ENCODE results near the gene PUM2. TPM values are rescaled to one million over a fixed set of nuclear protein-coding genes. Genes with fewer than 3 reads are reported as not detected.

The PUM2 gene
- total and polyA plus RNA-seq, 5 donors from 2014 or later = 15.1 to 131 (median 19.5) TPM

GRCh38 chr2:20221555-20221973, 129.1 kb downstream of the PUM2 start:
- Histone ChIP-seq H3K4me1 (ENCODE audit: control insufficient read depth, insufficient read depth, low read length, poor library complexity, severe bottlenecking) (peaks cover 18% of the 10 kb centered on the region), H3K36me3 (ENCODE audit: control insufficient read depth, insufficient read depth, low read length) (no peaks in the 10 kb centered on the region), H3K9me3 (ENCODE audit: control insufficient read depth in 2 of 2, low read length in 2 of 2) (no peaks in the 10 kb centered on the region), H3K27me3 (ENCODE audit: control insufficient read depth, insufficient read depth, low read length) (peaks cover 17% of the 10 kb centered on the region), H3K4me3 (ENCODE audit: low read depth, low read length) (no peak overlapping the region), H3K27ac (ENCODE audit: insufficient read depth, low read length, poor library complexity, severe bottlenecking) (no peak overlapping the region)
- peaks cover 0 to 11% (median 4%) of the 10 kb centered on the region in 4 donors for H3K4me1 Mint-ChIP-seq
- H3K36me3 Mint-ChIP-seq = no peaks in the 10 kb centered on the region
- ATAC-seq (ENCODE audit: low read depth in 2 of 2) = no peak
- peaks cover 50% of the 10 kb centered on the region for H3K27me3 Mint-ChIP-seq
- DNase-seq = no peak
- H3K4me3 Mint-ChIP-seq = peak overlapping the region in 1 of 4 donors; percentile 33
- no peak overlapping the region for H3K27ac Mint-ChIP-seq
- peaks cover 0 to 5% (median 0%) of the 10 kb centered on the region in 7 donors for H3K9me3 Mint-ChIP-seq

GRCh38 chr2:20220806-20221554, 129.7 kb downstream of the PUM2 start:
- Histone ChIP-seq H3K4me3 (ENCODE audit: low read depth, low read length) (no peak overlapping the region), H3K36me3 (ENCODE audit: control insufficient read depth, insufficient read depth, low read length) (no peaks in the 10 kb centered on the region), H3K27ac (ENCODE audit: insufficient read depth, low read length, poor library complexity, severe bottlenecking) (no peak overlapping the region), H3K9me3 (ENCODE audit: control insufficient read depth in 2 of 2, low read length in 2 of 2) (no peaks in the 10 kb centered on the region), H3K4me1 (ENCODE audit: control insufficient read depth, insufficient read depth, low read length, poor library complexity, severe bottlenecking) (peaks cover 18% of the 10 kb centered on the region), H3K27me3 (ENCODE audit: control insufficient read depth, insufficient read depth, low read length) (peaks cover 17% of the 10 kb centered on the region)
- ATAC-seq (ENCODE audit: low read depth in 2 of 2) (no peak), DNase-seq (no peak)
- peaks cover 0 to 5% (median 0%) of the 10 kb centered on the region in 7 donors for H3K9me3 Mint-ChIP-seq
- peaks cover 0 to 8% (median 4%) of the 10 kb centered on the region in 4 donors for H3K4me1 Mint-ChIP-seq
- no peaks in the 10 kb centered on the region for H3K36me3 Mint-ChIP-seq
- H3K27ac Mint-ChIP-seq = no peak overlapping the region
- H3K27me3 Mint-ChIP-seq = peaks cover 44% of the 10 kb centered on the region
- peak overlapping the region in 1 of 4 donors; percentile 47 for H3K4me3 Mint-ChIP-seq

- Mint-ChIP-seq H3K9me3 (peaks cover 0 to 3% (median 0%) of the 10 kb centered on the region in 7 donors), H3K4me3 (no peak overlapping the region)
Observed at GRCh38 chr2:20219763-20220380, 130.8 kb downstream of the PUM2 start.

GRCh38 chr2:20218331-20219320, 132.0 kb downstream of the PUM2 start:
- H3K36me3 ChIP-seq (ENCODE audit: control insufficient read depth, insufficient read depth, low read length) = no peaks in the 10 kb centered on the region
- H3K4me3 ChIP-seq (ENCODE audit: low read depth, low read length) = no peak overlapping the region
- Mint-ChIP-seq H3K4me1 (peaks cover 0 to 8% (median 2%) of the 10 kb centered on the region in 4 donors), H3K27me3 (peaks cover 42% of the 10 kb centered on the region), H3K4me3 (no peak overlapping the region), H3K27ac (peak overlapping the region in 2 of 3 donors; percentile 1 to 23), H3K36me3 (no peaks in the 10 kb centered on the region), H3K9me3 (peaks cover 0 to 3% (median 0%) of the 10 kb centered on the region in 7 donors)
- no peaks in the 10 kb centered on the region for H3K9me3 ChIP-seq (ENCODE audit: control insufficient read depth in 2 of 2, low read length in 2 of 2)
- DNase-seq = no peak
- ATAC-seq (ENCODE audit: low read depth in 2 of 2) = no peak
- H3K4me1 ChIP-seq (ENCODE audit: control insufficient read depth, insufficient read depth, low read length, poor library complexity, severe bottlenecking) = peaks cover 5% of the 10 kb centered on the region
- H3K27me3 ChIP-seq (ENCODE audit: control insufficient read depth, insufficient read depth, low read length) = peaks cover 17% of the 10 kb centered on the region
- H3K27ac ChIP-seq (ENCODE audit: insufficient read depth, low read length, poor library complexity, severe bottlenecking) = no peak overlapping the region

More at GRCh38 chr2:20219763-20220380, 130.8 kb downstream of the PUM2 start:
- no peak overlapping the region for H3K4me3 ChIP-seq (ENCODE audit: low read depth, low read length)
- no peaks in the 10 kb centered on the region for H3K9me3 ChIP-seq (ENCODE audit: control insufficient read depth in 2 of 2, low read length in 2 of 2)
- peaks cover 38% of the 10 kb centered on the region for H3K27me3 Mint-ChIP-seq
- DNase-seq = no peak
- no peaks in the 10 kb centered on the region for H3K36me3 ChIP-seq (ENCODE audit: control insufficient read depth, insufficient read depth, low read length)
- no peaks in the 10 kb centered on the region for H3K36me3 Mint-ChIP-seq
- H3K27ac Mint-ChIP-seq = no peak overlapping the region
- ATAC-seq (ENCODE audit: low read depth in 2 of 2) = no peak
- H3K4me1 ChIP-seq (ENCODE audit: control insufficient read depth, insufficient read depth, low read length, poor library complexity, severe bottlenecking) = peaks cover 13% of the 10 kb centered on the region
- peaks cover 17% of the 10 kb centered on the region for H3K27me3 ChIP-seq (ENCODE audit: control insufficient read depth, insufficient read depth, low read length)
- H3K4me1 Mint-ChIP-seq = peaks cover 0 to 8% (median 2%) of the 10 kb centered on the region in 4 donors
- H3K27ac ChIP-seq (ENCODE audit: insufficient read depth, low read length, poor library complexity, severe bottlenecking) = no peak overlapping the region

- H3K4me3 ChIP-seq (ENCODE audit: low read depth, low read length) = no peak overlapping the region
- Mint-ChIP-seq H3K36me3 (no peaks in the 10 kb centered on the region), H3K4me3 (no peak overlapping the region), H3K9me3 (peaks cover 0 to 3% (median 0%) of the 10 kb centered on the region in 7 donors), H3K27ac (no peak overlapping the region), H3K27me3 (peaks cover 31% of the 10 kb centered on the region), H3K4me1 (peaks cover 0 to 3% (median 0%) of the 10 kb centered on the region in 4 donors)
- H3K27ac ChIP-seq (ENCODE audit: insufficient read depth, low read length, poor library complexity, severe bottlenecking) = no peak overlapping the region
- no peaks in the 10 kb centered on the region for H3K9me3 ChIP-seq (ENCODE audit: control insufficient read depth in 2 of 2, low read length in 2 of 2)
- no peak for ATAC-seq (ENCODE audit: low read depth in 2 of 2)
- DNase-seq = no peak
- no peaks in the 10 kb centered on the region for H3K36me3 ChIP-seq (ENCODE audit: control insufficient read depth, insufficient read depth, low read length)
- H3K4me1 ChIP-seq (ENCODE audit: control insufficient read depth, insufficient read depth, low read length, poor library complexity, severe bottlenecking) = no peaks in the 10 kb centered on the region
- peaks cover 12% of the 10 kb centered on the region for H3K27me3 ChIP-seq (ENCODE audit: control insufficient read depth, insufficient read depth, low read length)
Observed at GRCh38 chr2:20217041-20217970, 133.3 kb downstream of the PUM2 start.

DNA sequence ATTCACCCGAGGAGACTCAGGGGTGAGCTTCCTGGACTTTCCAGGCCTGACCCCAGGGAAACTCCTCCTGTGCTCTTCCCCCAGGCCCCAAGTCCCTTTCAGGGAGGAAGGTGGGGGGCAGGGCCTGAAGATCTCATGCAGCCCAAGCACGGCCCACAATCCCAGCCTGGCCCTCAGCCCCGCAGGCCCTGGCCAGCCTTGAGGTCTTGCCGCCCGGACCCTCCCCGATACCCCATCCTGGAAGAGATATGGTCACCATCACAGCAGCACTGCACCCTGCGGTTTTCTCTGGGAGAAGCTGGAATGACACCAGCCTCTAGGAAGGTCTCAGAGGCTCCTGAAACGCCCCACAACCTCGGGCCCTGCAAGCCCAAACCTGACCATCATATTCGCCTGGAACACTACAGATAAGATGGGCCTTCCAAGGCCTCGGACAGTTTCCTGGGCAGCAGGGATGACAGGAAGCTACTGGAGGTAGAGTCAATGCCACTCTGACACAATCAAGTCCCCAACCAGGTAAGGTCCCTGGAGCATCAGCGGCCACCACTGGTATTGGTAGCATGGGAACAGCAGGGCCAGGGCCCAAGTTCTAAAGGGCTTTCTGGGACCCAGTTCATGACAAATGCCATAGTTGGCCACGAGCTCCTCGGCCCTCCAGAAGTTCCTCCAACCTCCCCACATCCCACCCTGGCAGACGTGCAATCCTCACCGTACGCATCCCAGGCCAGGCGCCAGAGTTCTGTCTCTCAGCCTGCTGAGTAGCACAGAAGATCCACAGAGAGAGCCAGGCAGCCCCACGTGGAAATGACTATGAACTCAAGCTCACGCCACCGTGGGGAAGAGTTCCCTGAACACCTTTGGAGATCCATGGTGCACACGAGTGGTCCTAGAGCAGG, 134.3 kb downstream of the PUM2 start:
- H3K27me3 Mint-ChIP-seq = peaks cover 22% of the 10 kb centered on the region
- DNase-seq (no peak), ATAC-seq (ENCODE audit: low read depth in 2 of 2) (no peak)
- no peaks in the 10 kb centered on the region for H3K4me1 Mint-ChIP-seq
- no peaks in the 10 kb centered on the region for H3K9me3 ChIP-seq (ENCODE audit: control insufficient read depth in 2 of 2, low read length in 2 of 2)
- H3K9me3 Mint-ChIP-seq = peaks cover 0 to 3% (median 0%) of the 10 kb centered on the region in 7 donors
- H3K4me3 ChIP-seq (ENCODE audit: low read depth, low read length) = no peak overlapping the region
- H3K36me3 Mint-ChIP-seq = no peaks in the 10 kb centered on the region
- no peak overlapping the region for H3K4me3 Mint-ChIP-seq
- peaks cover 5% of the 10 kb centered on the region for H3K27me3 ChIP-seq (ENCODE audit: control insufficient read depth, insufficient read depth, low read length)
- no peaks in the 10 kb centered on the region for H3K36me3 ChIP-seq (ENCODE audit: control insufficient read depth, insufficient read depth, low read length)
- H3K27ac Mint-ChIP-seq = no peak overlapping the region
- no peaks in the 10 kb centered on the region for H3K4me1 ChIP-seq (ENCODE audit: control insufficient read depth, insufficient read depth, low read length, poor library complexity, severe bottlenecking)
- H3K27ac ChIP-seq (ENCODE audit: insufficient read depth, low read length, poor library complexity, severe bottlenecking) = no peak overlapping the region

Measured in CD4-positive, CD25-positive, alpha-beta regulatory T cell (primary cell).